ENCODE data around the gene PPM1H.

Gene PPM1H

DNA sequence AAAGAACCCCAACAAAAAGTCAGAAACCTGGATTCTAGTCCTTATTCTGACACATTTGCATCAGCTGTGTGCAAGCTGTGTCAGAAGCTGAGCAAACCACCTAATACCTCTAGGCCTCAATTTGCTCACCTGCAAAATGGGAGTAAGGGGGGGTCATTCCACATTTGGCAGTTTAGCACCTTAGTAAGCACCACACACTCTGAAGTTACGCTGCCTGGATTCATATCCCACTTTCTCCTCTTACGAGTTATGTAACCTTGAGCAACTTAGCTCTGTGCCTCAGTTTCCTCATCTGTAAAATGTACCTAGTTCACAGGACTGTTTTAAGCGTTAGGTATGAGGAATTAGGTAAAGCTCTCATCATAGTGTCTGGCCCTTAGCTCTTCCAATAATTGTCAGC, 218.9 kb downstream of the PPM1H start:
- no peak for DNase-seq (ENCODE audit: low spot score)
- TF ChIP-seq, protein P1, sequence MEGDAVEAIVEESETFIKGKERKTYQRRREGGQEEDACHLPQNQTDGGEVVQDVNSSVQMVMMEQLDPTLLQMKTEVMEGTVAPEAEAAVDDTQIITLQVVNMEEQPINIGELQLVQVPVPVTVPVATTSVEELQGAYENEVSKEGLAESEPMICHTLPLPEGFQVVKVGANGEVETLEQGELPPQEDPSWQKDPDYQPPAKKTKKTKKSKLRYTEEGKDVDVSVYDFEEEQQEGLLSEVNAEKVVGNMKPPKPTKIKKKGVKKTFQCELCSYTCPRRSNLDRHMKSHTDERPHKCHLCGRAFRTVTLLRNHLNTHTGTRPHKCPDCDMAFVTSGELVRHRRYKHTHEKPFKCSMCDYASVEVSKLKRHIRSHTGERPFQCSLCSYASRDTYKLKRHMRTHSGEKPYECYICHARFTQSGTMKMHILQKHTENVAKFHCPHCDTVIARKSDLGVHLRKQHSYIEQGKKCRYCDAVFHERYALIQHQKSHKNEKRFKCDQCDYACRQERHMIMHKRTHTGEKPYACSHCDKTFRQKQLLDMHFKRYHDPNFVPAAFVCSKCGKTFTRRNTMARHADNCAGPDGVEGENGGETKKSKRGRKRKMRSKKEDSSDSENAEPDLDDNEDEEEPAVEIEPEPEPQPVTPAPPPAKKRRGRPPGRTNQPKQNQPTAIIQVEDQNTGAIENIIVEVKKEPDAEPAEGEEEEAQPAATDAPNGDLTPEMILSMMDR (conservative IDR thresholded peaks at IDR 0.05; ENCODE audit: low read depth), result no peak
- no peak overlapping the region for H3K27ac ChIP-seq
- ChIA-PET POLR2A (ENCODE audit: low non-redundant PET) (no interaction called here), CTCF (interaction anchor here (0.6 kb wide), 1 partner anchor 29 kb away, joined by 3 read pairs; no protein-coding TSS in a partner anchor)

DNA sequence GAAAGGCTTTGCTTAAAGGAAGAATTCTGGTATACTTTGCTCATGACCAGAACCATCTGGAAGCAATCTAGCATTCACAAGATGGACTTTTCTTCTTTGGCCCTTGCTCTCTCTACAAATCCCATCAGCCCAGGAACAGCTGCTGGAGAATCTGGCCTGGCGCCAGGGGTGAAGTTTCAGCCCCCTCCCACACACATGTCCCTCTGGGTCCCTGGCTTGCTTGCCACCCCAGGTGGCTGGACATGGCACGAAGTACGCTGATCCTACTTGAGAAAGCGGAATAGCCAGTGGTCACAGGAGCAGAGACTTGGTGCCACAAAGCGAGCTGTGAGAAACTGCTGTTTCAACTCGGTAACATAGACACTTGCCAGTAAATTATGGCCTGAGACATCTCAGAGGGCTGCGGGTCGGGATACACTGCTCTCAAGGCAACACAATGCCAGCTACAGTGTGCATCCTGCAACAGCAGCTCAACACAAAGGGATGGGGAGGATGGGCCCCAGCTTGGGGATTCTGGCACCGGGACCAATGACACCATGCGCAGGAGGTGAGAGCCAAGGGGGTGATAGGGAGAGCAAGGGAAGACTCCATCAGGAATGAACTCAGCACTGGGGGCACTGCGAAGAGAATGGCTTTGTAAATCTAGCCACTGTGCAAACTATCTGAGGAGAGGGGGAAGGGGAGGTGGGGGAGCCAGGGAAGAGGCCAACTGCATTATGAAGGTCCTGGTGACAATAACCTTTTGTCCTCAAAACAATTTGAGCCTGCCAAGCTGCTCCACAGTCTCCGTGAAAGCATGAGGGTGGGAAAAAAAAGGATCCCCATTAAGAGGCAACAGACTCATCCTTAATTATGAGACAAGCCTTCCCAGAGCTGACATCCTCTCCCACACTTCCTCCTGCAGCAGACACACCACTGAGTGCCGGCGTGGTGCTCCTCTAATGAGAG, 219.9 kb downstream of the PPM1H start:
- TF ChIP-seq, protein P1 (conservative IDR thresholded peaks at IDR 0.05; ENCODE audit: low read depth), result no peak
- no peak for DNase-seq (ENCODE audit: low spot score)
- POLR2A ChIA-PET (ENCODE audit: low non-redundant PET), result no interaction called here
- CTCF ChIA-PET, result interaction anchor here (0.6 kb wide), 1 partner anchor 30 kb away, joined by 3 read pairs; no protein-coding TSS in a partner anchor
- no peak overlapping the region for H3K27ac ChIP-seq

DNA sequence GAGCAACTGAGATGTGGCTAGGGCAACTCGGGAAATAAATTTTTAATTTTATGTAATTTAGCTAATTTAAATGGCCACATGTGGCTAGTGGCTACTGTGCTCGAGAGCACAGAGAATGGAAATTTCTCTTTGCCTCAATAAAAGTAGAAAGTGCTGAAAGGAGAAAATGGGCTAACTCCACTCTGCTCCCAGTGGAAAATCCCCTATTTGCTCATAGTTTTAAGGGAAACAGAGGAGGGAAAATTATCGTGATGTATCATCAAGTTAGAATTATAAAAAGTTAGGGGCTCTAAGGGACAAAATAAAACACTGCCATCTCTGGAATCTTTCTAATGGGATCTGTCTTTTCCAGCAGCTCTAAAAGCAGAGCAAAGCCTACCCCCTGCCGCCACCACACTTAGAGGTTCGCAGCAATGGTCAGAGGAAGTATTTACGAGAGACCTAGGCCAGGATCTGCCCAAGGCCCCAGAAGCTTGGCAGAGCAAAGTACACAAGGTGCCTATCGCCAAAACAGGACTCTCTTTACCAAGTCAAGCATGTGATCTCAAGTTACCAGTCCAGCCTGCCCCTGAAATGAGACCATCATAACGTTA, 220.7 kb downstream of the PPM1H start:
- TF ChIP-seq, protein P1 (conservative IDR thresholded peaks at IDR 0.05; ENCODE audit: low read depth), result no peak
- ChIA-PET POLR2A (ENCODE audit: low non-redundant PET) (no interaction called here), CTCF (no interaction called here)
- no peak overlapping the region for H3K27ac ChIP-seq
- no peak for DNase-seq (ENCODE audit: low spot score)

DNA sequence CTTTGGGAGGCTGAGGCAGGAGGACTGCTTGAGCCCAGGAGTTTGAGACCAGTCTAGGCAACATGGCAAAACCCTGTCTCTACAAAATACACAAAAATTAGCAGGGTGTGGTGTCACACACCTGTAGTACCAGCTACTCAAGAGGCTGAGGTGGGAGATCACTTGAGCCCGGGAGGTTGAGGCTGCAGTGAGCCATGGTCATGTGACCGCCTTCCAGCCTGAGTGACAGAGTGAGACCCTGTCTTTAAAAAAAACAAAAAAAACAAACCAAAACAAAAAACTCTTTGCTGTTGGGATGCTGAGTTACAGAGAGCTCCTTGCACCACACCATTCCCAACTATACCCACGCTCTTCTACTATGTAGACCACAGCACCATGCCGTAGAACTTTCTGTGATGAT, 221.2 kb downstream of the PPM1H start:
- no peak for DNase-seq (ENCODE audit: low spot score)
- H3K27ac ChIP-seq, result no peak overlapping the region
- ChIA-PET CTCF (no interaction called here), POLR2A (ENCODE audit: low non-redundant PET) (no interaction called here)
- TF ChIP-seq, protein P1 (conservative IDR thresholded peaks at IDR 0.05; ENCODE audit: low read depth), result no peak

DNA sequence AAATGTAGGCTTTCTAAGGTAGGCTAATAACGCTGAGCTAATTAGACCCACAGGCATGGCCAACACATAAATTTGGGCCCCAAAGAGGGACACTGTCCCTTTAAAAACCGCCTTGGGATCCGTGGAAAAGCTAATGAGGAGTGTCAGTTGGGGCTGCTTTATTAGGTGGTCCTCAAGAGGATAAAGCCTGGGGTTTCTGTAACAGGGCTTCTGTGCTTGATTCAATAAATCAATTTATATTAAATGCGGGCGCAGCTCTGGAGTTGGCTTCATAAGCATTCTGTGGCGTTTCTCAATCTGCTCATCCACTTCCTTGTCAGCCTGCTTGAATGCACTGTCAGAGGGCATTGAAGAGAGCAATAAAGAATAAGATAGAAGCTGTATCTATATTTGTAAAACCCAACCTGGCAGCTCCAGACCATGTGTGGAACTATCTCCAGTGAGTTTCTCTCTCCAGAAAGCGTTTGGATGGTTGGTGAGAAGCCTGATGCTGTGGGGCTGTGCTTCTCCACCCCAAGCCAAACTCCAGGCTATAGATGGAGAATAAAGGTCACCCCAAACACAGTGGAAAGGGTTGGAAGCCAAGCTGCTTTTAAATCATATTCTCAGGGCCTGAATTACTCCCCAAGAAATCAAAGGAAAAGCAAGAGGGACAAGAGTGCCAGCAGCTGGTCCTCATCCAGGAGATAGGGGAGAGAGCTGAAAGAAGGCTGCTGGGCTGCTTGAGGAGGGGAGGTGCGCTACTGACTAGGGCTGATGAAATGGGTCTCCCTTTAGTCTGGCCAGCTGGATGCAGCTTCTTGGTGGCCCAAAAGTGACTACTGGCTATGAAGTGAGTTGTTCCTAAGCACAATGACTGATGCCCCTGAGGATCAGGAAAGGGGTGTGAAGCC, 222.0 kb downstream of the PPM1H start:
- DNase-seq (ENCODE audit: low spot score), result no peak
- TF ChIP-seq, protein P1 (conservative IDR thresholded peaks at IDR 0.05; ENCODE audit: low read depth), result no peak
- ChIA-PET CTCF (interaction anchor here (0.5 kb wide), 1 partner anchor 85 kb away, joined by 3 read pairs; no protein-coding TSS in a partner anchor), POLR2A (ENCODE audit: low non-redundant PET) (no interaction called here)
- H3K27ac ChIP-seq, result no peak overlapping the region

Measured in RWPE1 (cell line).